ENCODE results near the gene PFKM.
A peak's percentile ranks its signal among the peaks of the same experiment; 100 is the strongest.

PFKM gene

GRCh38 chr12:48105867-48106680 is 13.1 kb upstream of the PFKM start, which contains the start of gene SENP1:
SENP1 (minus strand) TSS chr12:48106079; CDS start chr12:48101472, 4,607 bp downstream.
- peak within 1 kb of the TSS; percentile 96 for H2AFZ ChIP-seq (ENCODE audit: low read depth, low read length)
- peak within 1 kb of the TSS; percentile 86 for H3K4me2 ChIP-seq (ENCODE audit: insufficient read depth, low read length)
- peak within 1 kb of the TSS; percentile 84 for H3K9ac ChIP-seq (ENCODE audit: low read depth, low read length)
- DNase-seq = peak; percentile 91
- peaks cover 38% of the 10 kb centered on the region for H3K4me1 ChIP-seq (ENCODE audit: insufficient read depth, low read length)
- H3K27ac ChIP-seq (ENCODE audit: low read length) = peak within 1 kb of the TSS; percentile 94
- TF ChIP-seq CTCF (IDR thresholded peaks at IDR 0.05; ENCODE audit: borderline replicate concordance, extremely low read depth, low read length, poor library complexity, severe bottlenecking) = no peak
- TF ChIP-seq EZH2 (IDR thresholded peaks at IDR 0.05; ENCODE audit: borderline replicate concordance, low read depth, low read length, severe bottlenecking) = no peak
- peak within 1 kb of the TSS; percentile 78 to 90 for H3K4me3 ChIP-seq (ENCODE audit: low read depth in 1 of 2, low read length in 2 of 2)
- H4K20me1 ChIP-seq (ENCODE audit: insufficient read depth, low read length) = 0 out of 2 replicates have a peak, but pooled peaks cover 3% of the 10 kb centered on the region
- peaks cover 54% of the 10 kb centered on the region for H3K79me2 ChIP-seq (ENCODE audit: insufficient read depth, low read length)
- ATAC-seq (ENCODE audit: insufficient read depth, low read depth) = peak; percentile 88
- H3K27me3 ChIP-seq (ENCODE audit: insufficient read depth, low read length, poor library complexity) = no peaks in the 10 kb centered on the region
- no peaks in the 10 kb centered on the region; the same call in 1 of the 2 replicates for H3K36me3 ChIP-seq (ENCODE audit: insufficient read depth, low read length)
- H3K9me3 ChIP-seq (ENCODE audit: insufficient read depth, low read length, severe bottlenecking) = no peaks in the 10 kb centered on the region

GRCh38 chr12:48106681-48107613 is 12.2 kb upstream of the PFKM start:
- peaks cover 38% of the 10 kb centered on the region for H3K4me1 ChIP-seq (ENCODE audit: insufficient read depth, low read length)
- no peaks in the 10 kb centered on the region; the same call in 1 of the 2 replicates for H3K36me3 ChIP-seq (ENCODE audit: insufficient read depth, low read length)
- peak overlapping the region; percentile 86 for H3K4me2 ChIP-seq (ENCODE audit: insufficient read depth, low read length)
- H3K9me3 ChIP-seq (ENCODE audit: insufficient read depth, low read length, severe bottlenecking) = no peaks in the 10 kb centered on the region
- H4K20me1 ChIP-seq (ENCODE audit: insufficient read depth, low read length) = 0 out of 2 replicates have a peak, but pooled peaks cover 3% of the 10 kb centered on the region
- no peak for TF ChIP-seq CTCF (IDR thresholded peaks at IDR 0.05; ENCODE audit: borderline replicate concordance, extremely low read depth, low read length, poor library complexity, severe bottlenecking)
- TF ChIP-seq EZH2 (IDR thresholded peaks at IDR 0.05; ENCODE audit: borderline replicate concordance, low read depth, low read length, severe bottlenecking) = no peak
- H2AFZ ChIP-seq (ENCODE audit: low read depth, low read length) = peak overlapping the region; percentile 96
- H3K27ac ChIP-seq (ENCODE audit: low read length) = peak overlapping the region; percentile 94
- peak overlapping the region; percentile 84 for H3K9ac ChIP-seq (ENCODE audit: low read depth, low read length)
- no peak for ATAC-seq (ENCODE audit: insufficient read depth, low read depth)
- peak overlapping the region; percentile 78 to 90; a peak in 3 of 4 replicates for H3K4me3 ChIP-seq (ENCODE audit: low read depth in 1 of 2, low read length in 2 of 2)
- no peaks in the 10 kb centered on the region for H3K27me3 ChIP-seq (ENCODE audit: insufficient read depth, low read length, poor library complexity)
- H3K79me2 ChIP-seq (ENCODE audit: insufficient read depth, low read length) = peaks cover 45% of the 10 kb centered on the region
- DNase-seq = no peak

- no peak overlapping the region for H3K4me3 ChIP-seq (ENCODE audit: low read depth in 1 of 2, low read length in 2 of 2)
- no peaks in the 10 kb centered on the region for H3K9me3 ChIP-seq (ENCODE audit: insufficient read depth, low read length, severe bottlenecking)
- peaks cover 21% of the 10 kb centered on the region for H3K79me2 ChIP-seq (ENCODE audit: insufficient read depth, low read length)
- no peak overlapping the region for H3K9ac ChIP-seq (ENCODE audit: low read depth, low read length)
- H3K4me2 ChIP-seq (ENCODE audit: insufficient read depth, low read length) = no peak overlapping the region
- no peak for DNase-seq
- H3K27me3 ChIP-seq (ENCODE audit: insufficient read depth, low read length, poor library complexity) = no peaks in the 10 kb centered on the region
- H2AFZ ChIP-seq (ENCODE audit: low read depth, low read length) = no peak overlapping the region
- H3K4me1 ChIP-seq (ENCODE audit: insufficient read depth, low read length) = peaks cover 19% of the 10 kb centered on the region
- no peaks in the 10 kb centered on the region; the same call in 1 of the 2 replicates for H3K36me3 ChIP-seq (ENCODE audit: insufficient read depth, low read length)
- ATAC-seq (ENCODE audit: insufficient read depth, low read depth) = no peak
- no peak overlapping the region for H3K27ac ChIP-seq (ENCODE audit: low read length)
- 0 out of 2 replicates have a peak, but pooled peaks cover 2% of the 10 kb centered on the region for H4K20me1 ChIP-seq (ENCODE audit: insufficient read depth, low read length)
- no peak for TF ChIP-seq CTCF (IDR thresholded peaks at IDR 0.05; ENCODE audit: borderline replicate concordance, extremely low read depth, low read length, poor library complexity, severe bottlenecking)
- no peak for TF ChIP-seq EZH2 (IDR thresholded peaks at IDR 0.05; ENCODE audit: borderline replicate concordance, low read depth, low read length, severe bottlenecking)
Measured at GRCh38 chr12:48109424-48109823, 9.7 kb upstream of the PFKM start.
